ENCODE results near the gene HCN4.

The HCN4 gene

GRCh38 chr15:73378089-73378488 lies 9.3 kb upstream of the HCN4 start:
- no peak for DNase-seq

- DNase-seq: peak in 1 of 2 experiments; percentile 3
Observed at GRCh38 chr15:73375755-73376305, 7.1 kb upstream of the HCN4 start.

GRCh38 chr15:73375012-73375411 lies 6.3 kb upstream of the HCN4 start:
- no peak for DNase-seq

- DNase-seq: no peak
Observed at GRCh38 chr15:73374604-73375003, 5.8 kb upstream of the HCN4 start.

GRCh38 chr15:73373221-73373620 lies 4.5 kb upstream of the HCN4 start:
- DNase-seq: no peak

- no peak for DNase-seq
Observed at GRCh38 chr15:73371812-73372211, 3.1 kb upstream of the HCN4 start.

GRCh38 chr15:73370151-73370550 lies 1.4 kb upstream of the HCN4 start:
- DNase-seq: no peak

- DNase-seq: no peak
Observed at GRCh38 chr15:73369154-73369694, 466 bp upstream of the HCN4 start.

GRCh38 chr15:73367624-73368300 lies 996 bp downstream of the HCN4 start:
- no peak for DNase-seq

- DNase-seq: no peak
Observed at GRCh38 chr15:73366766-73367623, 1.8 kb downstream of the HCN4 start.

GRCh38 chr15:73364070-73364469 lies 4.7 kb downstream of the HCN4 start:
- no peak for DNase-seq

- no peak for DNase-seq
Observed at GRCh38 chr15:73362900-73363299, 5.9 kb downstream of the HCN4 start.

GRCh38 chr15:73361337-73361736 lies 7.4 kb downstream of the HCN4 start:
- DNase-seq: no peak

- no peak for DNase-seq
Observed at GRCh38 chr15:73359651-73360050, 9.1 kb downstream of the HCN4 start.

GRCh38 chr15:73357999-73358665 lies 10.6 kb downstream of the HCN4 start:
- no peak for DNase-seq

GRCh38 chr15:73355612-73356265 lies 13.0 kb downstream of the HCN4 start:
- DNase-seq: no peak

GRCh38 chr15:73354241-73354640 lies 14.5 kb downstream of the HCN4 start:
- DNase-seq: no peak

GRCh38 chr15:73353734-73354133 lies 15.0 kb downstream of the HCN4 start:
- DNase-seq: no peak

- no peak for DNase-seq
Observed at GRCh38 chr15:73352082-73352481, 16.7 kb downstream of the HCN4 start.

- no peak for DNase-seq
Observed at GRCh38 chr15:73349191-73349590, 19.6 kb downstream of the HCN4 start.

- no peak for DNase-seq
Observed at GRCh38 chr15:73346735-73347312, 21.9 kb downstream of the HCN4 start.

GRCh38 chr15:73345658-73346057 lies 23.1 kb downstream of the HCN4 start:
- no peak for DNase-seq
